GM18909 (cell line): ENCODE data around the gene G2E3.
A peak's percentile ranks its signal among the peaks of the same experiment; 100 is the strongest.
"Not testable (repeated sequence)": the region's sequence is repeated elsewhere in the genome, so short reads cannot be mapped to it uniquely, and the experiment has no call there.

Experiments used
- ATAC-seq: cut with Tn5 transposase; IDR thresholded peaks from one replicate; pipeline ENCODE4 v1.9.1; 2021; ENCODE audit warnings: mild to moderate bottlenecking; ENCODE audit not compliant: unreplicated experiment, poor library complexity

The G2E3 gene

GRCh38 chr14:30559638-30560091 is 707 bp downstream of the G2E3 start:
- ATAC-seq, result peak; percentile 27

- ATAC-seq, result no peak
Measured at GRCh38 chr14:30560581-30560980, 1.6 kb downstream of the G2E3 start.

- ATAC-seq, result no peak
Measured at GRCh38 chr14:30564235-30564867, 5.4 kb downstream of the G2E3 start.

- ATAC-seq, result no peak
Measured at GRCh38 chr14:30564868-30565248, 5.9 kb downstream of the G2E3 start.

GRCh38 chr14:30569216-30569902 is 10.4 kb downstream of the G2E3 start:
- no peak for ATAC-seq

GRCh38 chr14:30569903-30570226 is 10.9 kb downstream of the G2E3 start:
- ATAC-seq, result no peak

GRCh38 chr14:30572237-30572636 is 13.3 kb downstream of the G2E3 start:
- no peak for ATAC-seq

- no peak for ATAC-seq
Measured at GRCh38 chr14:30572771-30573170, 13.8 kb downstream of the G2E3 start.

- ATAC-seq, result no peak
Measured at GRCh38 chr14:30573226-30573814, 14.4 kb downstream of the G2E3 start.

- ATAC-seq, result no peak
Measured at GRCh38 chr14:30573966-30574365, 15.0 kb downstream of the G2E3 start.

GRCh38 chr14:30574777-30575176 is 15.8 kb downstream of the G2E3 start:
- ATAC-seq, result not testable (repeated sequence)

- ATAC-seq, result not testable (repeated sequence)
Measured at GRCh38 chr14:30576333-30576732, 17.4 kb downstream of the G2E3 start.

GRCh38 chr14:30580616-30581282 is 21.8 kb downstream of the G2E3 start:
- no peak for ATAC-seq

GRCh38 chr14:30581283-30581625 is 22.3 kb downstream of the G2E3 start:
- ATAC-seq, result no peak

GRCh38 chr14:30582376-30582775 is 23.4 kb downstream of the G2E3 start:
- no peak for ATAC-seq

GRCh38 chr14:30584058-30584630 is 25.2 kb downstream of the G2E3 start:
- ATAC-seq, result no peak

- ATAC-seq, result no peak
Measured at GRCh38 chr14:30585204-30585603, 26.2 kb downstream of the G2E3 start.

- no peak for ATAC-seq
Measured at GRCh38 chr14:30587141-30587540, 28.2 kb downstream of the G2E3 start.

GRCh38 chr14:30588873-30589272 is 29.9 kb downstream of the G2E3 start:
- ATAC-seq, result no peak

GRCh38 chr14:30596935-30597334 is 38.0 kb downstream of the G2E3 start:
- no peak for ATAC-seq

- no peak for ATAC-seq
Measured at GRCh38 chr14:30597504-30597903, 38.5 kb downstream of the G2E3 start.
